ENCODE results near the gene HTR3E.
"Not testable (repeated sequence)": the region's sequence is repeated elsewhere in the genome, so short reads cannot be mapped to it uniquely, and the experiment has no call there.

HTR3E gene, protein sequence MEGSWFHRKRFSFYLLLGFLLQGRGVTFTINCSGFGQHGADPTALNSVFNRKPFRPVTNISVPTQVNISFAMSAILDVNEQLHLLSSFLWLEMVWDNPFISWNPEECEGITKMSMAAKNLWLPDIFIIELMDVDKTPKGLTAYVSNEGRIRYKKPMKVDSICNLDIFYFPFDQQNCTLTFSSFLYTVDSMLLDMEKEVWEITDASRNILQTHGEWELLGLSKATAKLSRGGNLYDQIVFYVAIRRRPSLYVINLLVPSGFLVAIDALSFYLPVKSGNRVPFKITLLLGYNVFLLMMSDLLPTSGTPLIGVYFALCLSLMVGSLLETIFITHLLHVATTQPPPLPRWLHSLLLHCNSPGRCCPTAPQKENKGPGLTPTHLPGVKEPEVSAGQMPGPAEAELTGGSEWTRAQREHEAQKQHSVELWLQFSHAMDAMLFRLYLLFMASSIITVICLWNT
- total RNA-seq, result 0 reads per million in 4 donors

DNA sequence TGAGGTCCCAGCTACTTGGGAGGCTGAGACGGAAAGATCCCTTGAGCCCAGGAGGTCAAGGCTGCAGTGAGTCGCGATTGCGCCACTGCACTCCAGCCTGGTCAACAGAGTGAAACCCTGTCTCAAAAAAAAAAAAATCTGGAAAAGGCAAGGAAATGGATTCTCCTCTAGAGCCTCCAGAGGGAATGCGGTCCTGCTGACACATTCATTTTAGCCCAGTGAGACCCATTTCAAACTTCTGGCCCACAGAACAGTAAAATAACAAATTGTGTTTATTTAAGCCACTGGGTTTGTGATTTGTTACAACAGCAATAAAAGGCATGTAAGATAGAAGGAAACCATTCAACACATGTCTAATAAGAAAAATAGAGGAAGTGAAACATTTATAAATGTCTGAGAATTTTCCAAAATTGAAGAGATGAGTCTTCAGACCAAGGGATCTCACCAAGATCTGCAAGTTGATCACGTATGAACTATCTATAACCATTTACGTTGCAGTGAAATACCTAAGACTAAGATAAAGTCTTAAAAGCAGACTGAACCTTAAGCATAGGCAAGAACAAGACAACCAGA lies at the start of gene HTR3E:
TSS of gene HTR3E (plus strand) at position 254 of the 573 bp plus-strand sequence. CDS start 466 bp downstream, outside the sequence.
- DNase-seq, result no peak

DNA sequence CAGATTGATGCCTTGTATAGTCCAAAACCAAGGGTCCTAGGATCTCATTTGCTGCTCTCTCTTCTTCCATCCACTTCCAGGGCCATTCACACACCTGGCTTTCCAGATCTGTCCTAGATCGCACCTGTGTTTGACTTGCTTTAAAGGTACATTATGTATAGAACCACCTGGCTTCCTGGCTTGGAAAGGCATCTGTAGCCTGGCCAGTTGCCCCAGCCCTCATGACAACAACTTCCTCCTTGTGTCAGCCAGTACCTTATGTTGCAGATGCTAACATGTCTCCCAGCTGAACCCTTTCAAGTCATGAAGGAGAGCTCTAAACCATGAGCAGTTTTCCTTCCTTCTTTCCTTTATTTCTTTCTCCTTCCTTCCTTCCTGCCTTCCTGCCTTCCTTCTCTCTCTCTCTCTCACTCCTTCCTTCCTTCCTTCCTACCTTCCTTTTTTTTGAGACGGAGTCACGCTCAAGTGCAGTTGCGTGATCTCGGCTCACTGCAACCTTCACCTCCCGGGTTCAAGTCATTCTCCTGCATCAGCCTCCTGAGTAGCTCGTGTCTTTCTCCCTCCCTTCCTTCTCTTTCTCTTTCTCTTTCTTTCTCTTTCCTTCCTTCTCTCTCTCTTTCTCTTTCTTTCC lies 46.5 kb upstream of the HTR3E start:
- no peak for DNase-seq

DNA sequence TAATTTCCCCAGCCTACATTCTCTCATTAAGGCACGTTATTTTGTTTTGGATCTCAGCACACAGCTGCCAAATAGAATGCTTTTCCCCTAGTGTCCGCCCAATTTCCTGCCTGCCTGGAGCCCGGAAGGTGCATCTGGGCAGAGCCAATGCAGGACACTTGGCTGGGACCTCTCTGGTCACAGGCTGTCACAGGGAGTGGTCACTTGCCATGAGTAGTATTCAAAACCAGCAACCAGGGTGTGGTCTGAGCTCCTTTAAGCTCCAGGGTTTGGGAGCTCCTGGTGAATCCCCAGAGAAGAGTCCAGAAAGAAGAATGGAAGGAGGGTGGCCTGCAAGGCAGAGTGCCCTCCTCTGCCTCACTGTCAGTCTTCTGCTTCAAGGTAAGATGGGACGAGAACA lies 44.1 kb upstream of the HTR3E start, which contains the start of gene HTR3C:
TSS of gene HTR3C (plus strand) at position 281 of the 400 bp plus-strand sequence. CDS start at position 315, 34 bp downstream.
- DNase-seq, result no peak

DNA sequence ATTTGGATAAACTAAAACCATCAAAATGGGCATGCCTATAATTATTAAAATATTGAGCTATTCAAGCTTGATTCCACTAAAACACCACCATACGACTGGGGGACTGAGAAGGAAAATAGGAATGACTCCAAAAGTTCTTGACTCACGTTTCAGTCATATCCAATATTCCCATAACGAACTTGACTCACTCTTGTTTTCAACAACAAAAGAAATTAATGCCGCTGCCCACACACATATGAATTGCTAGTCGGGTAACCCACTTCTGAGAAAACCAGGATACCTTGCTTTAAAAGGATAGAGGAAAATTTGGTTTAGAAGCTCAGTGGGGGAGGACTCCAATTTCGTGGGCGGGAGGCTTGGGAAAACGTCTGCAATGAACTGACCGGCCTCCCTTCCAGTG lies 38.8 kb upstream of the HTR3E start:
- no peak for DNase-seq

DNA sequence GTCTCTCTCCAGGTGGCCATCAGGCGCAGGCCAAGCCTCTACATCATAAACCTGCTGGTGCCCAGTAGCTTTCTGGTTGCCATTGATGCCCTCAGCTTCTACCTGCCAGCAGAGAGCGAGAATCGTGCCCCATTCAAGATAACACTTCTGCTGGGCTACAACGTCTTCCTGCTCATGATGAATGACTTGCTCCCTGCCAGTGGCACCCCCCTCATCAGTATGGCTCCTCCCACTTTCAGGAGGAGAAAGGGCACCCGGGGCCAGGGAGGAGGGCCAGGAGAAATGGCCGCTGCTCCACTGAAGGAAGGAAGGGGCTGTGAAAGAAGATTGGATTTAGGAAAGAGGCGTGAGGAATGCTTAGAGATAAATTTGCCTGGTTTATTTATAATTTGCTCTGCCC lies 37.4 kb upstream of the HTR3E start:
- DNase-seq, result no peak

DNA sequence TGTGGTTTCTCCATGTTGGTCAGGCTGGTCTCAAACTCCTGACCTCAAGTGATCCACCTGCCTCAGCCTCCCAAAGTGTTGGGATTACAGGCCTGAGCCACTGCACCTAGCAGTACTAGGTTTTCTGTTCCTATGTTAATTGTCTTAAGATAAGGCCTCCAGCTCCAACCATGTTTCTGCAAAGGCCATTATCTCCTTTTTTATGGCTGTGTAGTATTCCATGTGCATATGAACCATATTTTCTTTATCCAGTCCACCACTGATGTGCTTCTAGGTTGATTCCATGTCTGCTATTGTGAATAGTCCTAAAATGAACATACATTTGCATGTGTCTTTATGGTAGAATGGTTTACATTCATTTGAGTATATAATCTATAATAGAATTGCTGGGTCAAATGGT lies 34.2 kb upstream of the HTR3E start:
- DNase-seq, result no peak

DNA sequence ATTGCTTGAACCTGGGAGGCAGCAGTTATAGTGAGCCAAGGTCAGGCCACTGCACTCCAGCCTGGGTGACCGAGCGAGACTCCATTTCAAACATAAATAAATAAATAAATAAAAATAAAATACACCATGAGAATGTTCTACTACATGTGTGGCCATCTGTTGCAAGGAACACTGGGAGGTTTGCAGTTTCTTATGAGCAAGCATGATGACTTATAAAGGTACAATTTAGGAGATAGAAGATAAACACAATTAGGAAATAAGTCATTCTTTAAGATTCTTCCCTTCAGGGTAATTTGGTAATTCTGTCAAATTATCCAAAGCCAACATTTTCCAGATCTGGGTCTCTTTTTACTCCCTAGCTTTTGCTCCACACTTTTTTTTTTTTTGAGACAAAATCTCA lies 30.7 kb upstream of the HTR3E start:
- DNase-seq, result no peak

DNA sequence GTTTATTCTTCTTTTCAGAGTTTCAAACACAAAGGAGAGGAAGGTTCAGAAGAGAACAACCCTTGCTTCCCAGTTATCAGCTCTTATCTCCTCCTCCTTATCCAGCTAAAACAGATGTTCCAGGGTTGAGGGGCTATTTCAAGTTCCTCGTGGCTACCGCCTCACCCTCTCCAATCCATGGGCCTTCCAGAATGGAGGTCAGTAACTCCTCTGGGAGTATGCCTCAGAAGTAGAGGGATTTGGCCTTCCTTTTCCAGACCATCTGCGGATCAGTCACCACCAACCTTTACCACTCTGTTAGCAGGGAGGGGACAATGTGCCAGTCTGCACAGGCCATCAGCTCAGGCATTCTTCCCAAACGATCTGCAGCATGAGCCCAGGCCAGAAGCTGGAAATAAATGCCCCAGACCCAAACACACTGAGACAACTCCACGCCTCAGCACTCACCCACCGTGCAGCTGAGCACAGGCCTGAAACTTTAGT lies 29.2 kb upstream of the HTR3E start:
- no peak for DNase-seq

DNA sequence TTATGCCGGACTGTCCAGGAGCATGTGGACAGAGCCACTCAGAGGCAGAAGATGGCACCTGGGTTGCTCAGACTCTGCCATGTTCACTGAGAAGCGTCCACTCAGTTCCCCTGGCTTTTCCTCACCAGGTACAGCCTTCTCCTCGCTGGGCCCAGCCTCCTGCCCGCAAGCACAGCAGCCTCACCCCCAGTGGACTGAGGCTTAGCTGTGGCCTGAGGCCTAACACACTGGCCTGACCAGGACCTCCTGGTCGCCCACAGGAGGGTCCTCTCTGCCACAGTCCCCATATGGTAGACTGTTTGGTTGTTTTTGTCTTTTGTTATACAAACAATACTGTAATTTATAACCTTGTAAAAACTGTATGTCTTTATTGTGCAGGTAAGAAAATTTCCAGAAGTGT lies 28.5 kb upstream of the HTR3E start:
- no peak for DNase-seq

DNA sequence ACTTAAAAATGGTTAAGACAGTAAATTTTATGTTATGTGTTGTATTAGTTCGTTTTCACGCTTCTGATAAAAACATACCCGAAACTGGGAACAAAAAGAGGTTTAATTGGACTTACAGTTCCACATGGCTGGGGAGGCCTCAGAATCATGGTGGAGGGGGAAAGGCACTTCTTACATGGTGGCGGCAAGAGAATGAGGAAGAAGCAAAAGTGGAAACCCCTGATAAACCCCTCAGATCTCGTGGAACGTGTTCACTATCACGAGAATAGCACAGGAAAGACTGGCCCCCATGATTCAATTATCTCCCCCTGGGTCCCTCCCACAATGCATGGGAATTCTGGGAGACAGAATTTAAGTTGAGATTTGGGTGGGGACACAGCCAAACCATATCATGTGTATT lies 25.7 kb upstream of the HTR3E start:
- not testable (repeated sequence) for DNase-seq

DNA sequence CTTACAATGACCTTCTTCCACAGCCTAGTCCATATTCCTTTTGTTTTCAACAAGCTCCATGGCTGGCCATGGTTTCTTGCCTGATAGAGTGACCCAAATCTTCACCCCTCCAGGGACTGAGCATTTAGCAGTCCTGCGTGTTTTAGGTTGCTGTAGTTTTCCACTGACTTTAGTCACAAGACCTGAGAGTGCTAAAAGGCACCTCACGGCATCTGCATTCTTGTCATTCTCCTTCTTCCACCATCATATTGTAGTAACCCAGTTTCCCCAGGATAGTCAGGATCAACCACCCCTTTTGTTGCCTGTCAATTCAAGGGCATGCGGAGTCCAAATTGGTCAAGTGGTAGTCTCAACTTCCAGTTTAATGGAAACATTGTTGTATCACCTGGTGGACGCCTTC lies 23.2 kb upstream of the HTR3E start:
- no peak for DNase-seq

DNA sequence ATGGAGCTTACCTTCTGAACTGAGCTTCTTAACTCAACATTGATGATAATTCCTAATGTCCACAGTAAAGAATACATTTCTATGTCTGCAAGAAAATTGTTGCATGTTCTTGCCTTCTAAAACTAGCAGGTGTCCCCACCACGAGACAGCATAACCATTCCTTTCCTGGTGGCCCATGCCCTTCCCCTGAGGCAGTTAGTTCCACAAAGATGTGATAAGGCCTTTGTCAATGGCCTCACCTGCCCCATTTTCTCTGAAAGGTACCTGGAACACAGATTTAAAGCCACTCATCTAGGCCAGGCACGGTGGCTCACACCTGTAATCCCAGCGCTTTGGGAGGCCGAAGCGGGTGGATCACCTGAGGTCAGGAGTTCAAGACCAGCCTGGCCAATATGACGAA lies 21.0 kb upstream of the HTR3E start:
- DNase-seq, result no peak

DNA sequence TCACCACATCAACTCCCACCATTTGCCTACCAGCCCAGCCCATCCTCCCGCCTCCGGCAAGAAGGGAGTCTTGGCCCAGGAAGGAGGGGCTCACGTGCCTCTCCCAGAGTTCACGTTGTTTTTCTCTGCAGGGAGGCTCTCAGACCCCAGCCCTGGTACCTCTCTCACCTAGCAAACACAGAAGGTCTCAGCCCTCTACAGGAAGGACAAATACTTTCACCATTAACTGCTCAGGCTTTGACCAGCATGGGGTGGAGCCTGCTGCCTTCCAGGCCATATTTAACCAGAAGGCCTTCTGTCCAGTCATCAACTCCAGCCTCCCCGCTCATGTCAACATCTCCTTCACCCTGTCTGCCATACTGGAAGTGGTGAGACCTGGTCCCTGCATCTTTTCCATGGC lies 19.0 kb upstream of the HTR3E start:
- DNase-seq, result no peak

DNA sequence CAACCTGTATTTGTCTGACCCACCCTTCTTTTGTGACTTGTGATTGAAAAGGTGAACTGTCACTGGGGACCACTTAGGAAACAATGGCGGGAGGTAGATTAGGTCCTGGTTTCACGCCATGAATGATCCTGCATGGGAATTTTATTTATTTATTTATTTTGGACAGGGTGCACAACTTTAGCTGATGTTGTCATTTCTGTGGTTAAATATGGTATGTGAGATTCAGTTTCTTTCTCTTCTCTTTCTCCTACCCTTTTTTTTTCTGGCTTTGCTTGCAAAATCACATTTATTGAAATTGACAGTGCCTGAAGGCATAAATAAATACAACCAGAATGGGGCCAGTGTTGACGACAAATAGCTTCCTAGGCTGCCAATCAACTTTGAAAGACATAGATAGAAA lies 18.0 kb upstream of the HTR3E start:
- no peak for DNase-seq

DNA sequence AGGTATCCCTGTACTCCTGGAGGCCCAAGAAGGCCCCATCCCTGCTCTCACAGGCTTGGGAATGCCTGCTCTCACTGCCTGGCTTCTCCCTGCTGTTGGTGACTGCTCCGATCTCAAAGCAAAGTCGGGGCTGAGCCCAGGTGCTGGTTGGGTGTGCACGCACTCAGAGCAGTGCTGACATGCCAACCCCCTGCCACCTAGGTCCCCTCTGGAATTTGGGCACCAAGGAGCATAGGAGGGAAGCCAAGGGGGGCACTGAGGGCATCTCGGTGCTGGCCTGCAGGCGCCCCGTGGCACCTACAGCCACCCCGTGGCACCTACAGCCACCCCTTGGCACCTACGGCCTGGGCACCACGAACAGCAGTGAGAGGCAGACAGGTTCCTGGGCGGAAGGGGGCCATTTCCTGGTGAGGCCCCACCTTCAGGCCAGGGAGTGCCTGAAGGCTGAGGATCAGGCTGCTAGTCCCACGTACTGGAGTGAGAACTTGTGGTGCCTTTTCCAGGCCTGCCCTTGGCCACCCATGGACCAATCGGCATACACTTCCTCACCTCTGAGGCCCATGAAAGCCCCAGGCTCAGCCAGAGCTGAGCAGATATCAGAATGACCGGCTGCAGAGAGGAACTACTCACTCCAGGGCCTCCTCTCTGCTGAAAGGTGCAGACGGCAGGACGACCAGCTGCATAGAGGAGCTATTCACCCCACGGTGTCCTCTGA lies 15.6 kb upstream of the HTR3E start:
- DNase-seq, result no peak

DNA sequence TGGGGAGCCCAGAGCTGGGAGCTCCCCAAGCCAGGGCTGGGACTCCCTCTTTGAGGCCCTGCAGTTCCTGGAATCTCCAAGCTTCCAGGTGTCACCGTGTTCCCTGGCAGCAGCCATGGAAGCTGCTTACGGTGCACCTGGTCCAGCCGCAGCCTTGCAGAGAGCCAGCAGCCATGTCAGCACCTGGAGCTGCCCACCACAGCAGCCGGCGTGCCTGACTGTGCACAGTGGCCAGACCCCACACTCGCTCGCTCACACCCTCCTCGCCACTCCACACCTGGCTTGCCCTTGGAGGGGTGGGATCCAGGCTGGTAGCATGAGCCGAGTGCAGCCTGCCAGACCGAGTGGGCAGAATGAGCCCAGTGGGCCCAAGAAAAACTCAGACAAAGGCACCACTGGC lies 14.8 kb upstream of the HTR3E start:
- no peak for DNase-seq

DNA sequence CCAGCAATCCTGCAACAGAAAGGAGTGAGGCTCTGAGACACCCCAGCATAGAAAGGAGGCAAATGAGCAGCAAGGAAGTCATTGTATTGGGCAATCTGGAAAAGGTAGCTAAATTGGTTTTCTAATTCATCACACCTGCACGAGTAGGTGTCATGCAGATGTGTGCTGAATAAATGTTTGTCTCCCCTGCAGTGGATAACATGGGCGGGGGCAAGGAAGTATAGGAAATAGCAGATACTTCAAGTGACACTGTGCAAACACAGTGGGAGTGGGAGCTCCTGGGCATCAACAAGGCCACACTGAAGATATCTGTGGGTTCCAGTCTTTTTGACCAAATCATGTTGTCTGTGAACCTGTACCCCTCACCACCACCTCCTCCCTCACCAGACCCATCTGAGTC lies 14.4 kb upstream of the HTR3E start:
- DNase-seq, result no peak

DNA sequence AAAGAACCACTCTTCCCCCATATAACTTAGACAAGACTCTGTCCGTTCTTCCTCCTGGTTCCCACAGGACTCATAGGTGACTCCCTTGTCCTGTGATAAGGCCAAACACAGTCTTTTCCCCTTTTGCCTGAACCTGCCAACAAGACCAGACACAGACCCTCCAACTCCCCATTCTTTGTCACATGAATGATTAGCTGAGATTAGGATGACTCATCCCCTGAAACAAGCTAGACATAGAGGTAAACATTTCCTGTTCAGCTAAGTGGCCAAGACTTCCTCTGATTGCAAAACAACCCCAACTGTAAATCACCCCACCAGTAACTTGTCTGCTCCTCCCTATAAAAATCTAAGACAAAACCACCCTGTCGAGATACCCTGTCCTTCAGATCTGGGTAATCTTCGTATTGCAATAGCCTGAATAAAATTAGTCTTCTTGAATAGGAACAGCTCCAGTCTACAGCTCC lies 11.4 kb upstream of the HTR3E start:
- peak in 1 of 5 donors; percentile 72 for DNase-seq

DNA sequence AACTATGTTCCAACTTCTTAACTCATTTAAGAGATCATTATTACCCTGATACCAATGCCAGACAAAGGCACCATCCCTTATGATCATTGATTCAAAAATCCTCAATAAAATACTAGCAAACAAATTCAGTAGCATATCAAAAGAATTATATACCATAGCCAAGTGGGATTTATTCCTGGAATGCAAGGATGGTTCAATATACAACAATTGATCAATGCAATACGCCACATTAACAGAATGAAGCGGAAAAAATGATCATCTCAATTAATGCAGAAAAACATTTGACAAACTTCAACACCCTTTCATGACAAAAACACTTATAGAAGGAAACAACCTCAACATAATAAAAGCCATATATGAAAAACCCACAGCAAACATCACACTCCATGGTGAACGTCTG lies 4.7 kb upstream of the HTR3E start:
- DNase-seq, result no peak

DNA sequence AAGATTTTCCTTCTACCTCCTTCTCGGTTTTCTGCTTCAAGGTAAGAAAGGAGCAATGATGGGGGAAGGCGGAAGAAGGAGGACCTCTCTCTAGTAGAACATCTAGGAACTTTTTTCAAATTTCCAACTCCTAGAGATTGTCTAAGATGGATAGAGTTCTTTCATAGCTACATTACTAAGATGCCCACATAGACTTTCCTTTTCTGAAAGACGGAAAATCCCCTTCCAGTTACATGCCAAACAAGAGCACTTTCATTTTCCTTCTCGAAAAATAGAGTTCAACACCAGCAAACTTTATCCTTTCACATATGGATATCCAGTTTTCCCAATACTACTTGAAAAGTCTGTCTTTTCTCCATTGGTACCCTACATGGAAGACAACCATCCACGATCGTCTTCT lies 692 bp downstream of the HTR3E start:
- no peak for DNase-seq

DNA sequence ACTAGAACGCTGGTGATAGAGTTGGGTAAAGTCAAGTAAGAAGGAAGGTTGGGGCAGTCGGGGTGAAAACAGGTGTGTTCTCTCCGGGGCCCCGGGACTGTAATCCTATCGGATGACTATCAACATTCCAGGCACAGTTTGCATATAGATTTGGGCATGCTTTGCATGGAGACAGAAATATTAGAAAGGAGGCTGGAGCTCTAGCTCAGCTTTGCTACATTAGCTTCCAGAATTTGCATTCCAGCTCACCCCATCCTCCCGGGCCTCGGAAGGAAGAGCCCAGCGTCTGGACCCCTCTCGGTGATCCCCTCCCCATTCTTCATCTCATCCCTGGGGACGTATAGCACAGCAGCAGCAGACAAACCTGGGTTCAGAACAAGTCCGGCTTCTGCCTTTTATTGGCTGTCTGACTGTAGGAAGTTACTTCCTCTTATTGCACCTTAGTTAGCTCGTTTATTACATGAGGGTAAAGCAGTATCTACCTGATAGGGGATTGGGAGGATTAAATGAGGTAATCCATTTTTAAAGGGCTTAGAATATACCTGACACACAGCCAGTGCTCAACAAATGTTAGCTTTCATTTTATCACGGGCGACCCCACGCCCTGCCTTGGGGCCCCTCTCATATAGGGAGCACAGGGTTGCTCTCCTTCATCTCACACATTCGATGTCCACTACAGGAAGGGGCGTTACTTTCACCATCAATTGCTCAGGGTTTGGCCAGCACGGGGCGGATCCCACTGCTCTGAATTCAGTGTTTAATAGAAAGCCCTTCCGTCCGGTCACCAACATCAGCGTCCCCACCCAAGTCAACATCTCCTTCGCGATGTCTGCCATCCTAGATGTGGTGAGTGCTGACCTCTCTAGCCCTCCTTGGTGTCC lies 3.2 kb downstream of the HTR3E start:
- no peak for DNase-seq

DNA sequence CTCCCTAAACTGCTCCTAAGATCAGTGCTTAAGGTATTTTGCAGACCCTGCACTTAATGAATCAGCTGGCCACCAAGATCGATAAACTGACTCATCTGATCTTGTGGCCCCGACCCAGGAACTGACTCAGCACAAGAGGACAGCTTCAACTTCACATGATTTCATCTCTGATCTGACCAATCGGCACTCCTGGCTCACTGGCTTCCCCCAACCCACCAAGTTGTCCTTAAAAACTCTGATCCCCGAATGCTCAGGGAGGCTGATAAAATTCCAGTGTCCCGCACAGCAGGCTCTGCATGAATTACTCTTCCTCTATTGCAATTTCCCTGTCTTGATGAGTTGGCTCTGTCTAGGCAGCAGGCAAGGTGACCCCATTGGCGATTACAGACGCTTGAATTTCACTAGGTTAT lies 13.5 kb downstream of the HTR3E start:
- no peak for DNase-seq
